ENCODE measurements around the gene PMVK. TPM values are rescaled to one million over a fixed set of nuclear protein-coding genes. Genes with fewer than 3 reads are reported as not detected.

Gene PMVK
- polyA plus RNA-seq, 4 donors = 44.8 to 120 (median 76.0) TPM

GRCh38 chr1:154956544-154956941, 20.0 kb upstream of the PMVK start:
- H3K4me3 ChIP-seq (ENCODE audit: low read depth in 1 of 3, low read length in 3 of 3) = peak overlapping the region in 2 of 3 donors; percentile 40 to 66
- no peaks in the 10 kb centered on the region for H3K27me3 ChIP-seq (ENCODE audit: control insufficient read depth in 3 of 3, insufficient read depth in 3 of 3, low read length in 3 of 3)
- peak overlapping the region; percentile 37 to 83 (median 49) for H3K27ac ChIP-seq (ENCODE audit: low read depth in 1 of 3, low read length in 2 of 3)
- H3K9me3 ChIP-seq (ENCODE audit: control insufficient read depth in 2 of 2, insufficient read depth in 1 of 2, low read depth in 1 of 2, low read length in 1 of 2) = no peaks in the 10 kb centered on the region
- 17 to 33% (median 21%) methylated on average over 6 of the region's 6 CpGs for WGBS, 3 donors
- DNase-seq (no peak), FAIRE-seq (no peak)
- peaks cover 3 to 36% (median 8%) of the 10 kb centered on the region in 3 donors for H3K36me3 ChIP-seq (ENCODE audit: control insufficient read depth in 3 of 3, insufficient read depth in 2 of 3, low read depth in 1 of 3, low read length in 3 of 3)
- peaks cover 4 to 39% (median 13%) of the 10 kb centered on the region in 3 donors for H3K4me1 ChIP-seq (ENCODE audit: control insufficient read depth in 3 of 3, insufficient read depth in 2 of 3, low read depth in 1 of 3, low read length in 2 of 3)

GRCh38 chr1:154955718-154956543, 19.4 kb upstream of the PMVK start, which contains the start of gene PBXIP1:
TSS of gene PBXIP1 (minus strand) at chr1:154956099. CDS start at chr1:154953721, 2,378 bp downstream.
- Histone ChIP-seq H3K9me3 (ENCODE audit: control insufficient read depth in 2 of 2, insufficient read depth in 1 of 2, low read depth in 1 of 2, low read length in 1 of 2) (no peaks in the 10 kb centered on the region), H3K27ac (ENCODE audit: low read depth in 1 of 3, low read length in 2 of 3) (peak within 1 kb of the TSS; percentile 49 to 83 (median 66)), H3K4me1 (ENCODE audit: control insufficient read depth in 3 of 3, insufficient read depth in 2 of 3, low read depth in 1 of 3, low read length in 2 of 3) (peaks cover 4 to 39% (median 14%) of the 10 kb centered on the region in 3 donors), H3K4me3 (ENCODE audit: low read depth in 1 of 3, low read length in 3 of 3) (peak within 1 kb of the TSS; percentile 40 to 66 (median 43)), H3K36me3 (ENCODE audit: control insufficient read depth in 3 of 3, insufficient read depth in 2 of 3, low read depth in 1 of 3, low read length in 3 of 3) (peaks cover 3 to 42% (median 10%) of the 10 kb centered on the region in 3 donors), H3K27me3 (ENCODE audit: control insufficient read depth in 3 of 3, insufficient read depth in 3 of 3, low read length in 3 of 3) (no peaks in the 10 kb centered on the region)
- WGBS, 3 donors = 0% methylated on average over 18 of the region's 18 CpGs
- FAIRE-seq = no peak
- DNase-seq = peak; percentile 96 to 97

- Histone ChIP-seq H3K4me3 (ENCODE audit: low read depth in 1 of 3, low read length in 3 of 3) (peak overlapping the region; percentile 40 to 66 (median 43)), H3K27me3 (ENCODE audit: control insufficient read depth in 3 of 3, insufficient read depth in 3 of 3, low read length in 3 of 3) (no peaks in the 10 kb centered on the region), H3K9me3 (ENCODE audit: control insufficient read depth in 2 of 2, insufficient read depth in 1 of 2, low read depth in 1 of 2, low read length in 1 of 2) (no peaks in the 10 kb centered on the region), H3K27ac (ENCODE audit: low read depth in 1 of 3, low read length in 2 of 3) (peak overlapping the region; percentile 49 to 83 (median 66)), H3K4me1 (ENCODE audit: control insufficient read depth in 3 of 3, insufficient read depth in 2 of 3, low read depth in 1 of 3, low read length in 2 of 3) (peaks cover 4 to 31% (median 10%) of the 10 kb centered on the region in 3 donors), H3K36me3 (ENCODE audit: control insufficient read depth in 3 of 3, insufficient read depth in 2 of 3, low read depth in 1 of 3, low read length in 3 of 3) (peaks cover 3 to 49% (median 13%) of the 10 kb centered on the region in 3 donors)
- WGBS, 3 donors = 1 to 11% (median 6%) methylated on average over 4 of the region's 4 CpGs
- peak; percentile 82 to 88 for DNase-seq
- no peak for FAIRE-seq
Observed at GRCh38 chr1:154955039-154955717, 18.7 kb upstream of the PMVK start.

GRCh38 chr1:154954541-154954940, 18.0 kb upstream of the PMVK start:
- H3K36me3 ChIP-seq (ENCODE audit: control insufficient read depth in 3 of 3, insufficient read depth in 2 of 3, low read depth in 1 of 3, low read length in 3 of 3) = peaks cover 3 to 49% (median 12%) of the 10 kb centered on the region in 3 donors
- H3K4me1 ChIP-seq (ENCODE audit: control insufficient read depth in 3 of 3, insufficient read depth in 2 of 3, low read depth in 1 of 3, low read length in 2 of 3) = peaks cover 4 to 30% (median 10%) of the 10 kb centered on the region in 3 donors
- no peaks in the 10 kb centered on the region for H3K9me3 ChIP-seq (ENCODE audit: control insufficient read depth in 2 of 2, insufficient read depth in 1 of 2, low read depth in 1 of 2, low read length in 1 of 2)
- FAIRE-seq (no peak), DNase-seq (no peak)
- H3K27ac ChIP-seq (ENCODE audit: low read depth in 1 of 3, low read length in 2 of 3) = peak overlapping the region in 2 of 3 donors; percentile 39 to 49
- WGBS, 3 donors = 75 to 84% (median 82%) methylated on average over 3 of the region's 3 CpGs
- no peaks in the 10 kb centered on the region for H3K27me3 ChIP-seq (ENCODE audit: control insufficient read depth in 3 of 3, insufficient read depth in 3 of 3, low read length in 3 of 3)
- peak overlapping the region in 2 of 3 donors; percentile 5 to 32 for H3K4me3 ChIP-seq (ENCODE audit: low read depth in 1 of 3, low read length in 3 of 3)

GRCh38 chr1:154953611-154954038, 17.1 kb upstream of the PMVK start:
- no peak for FAIRE-seq
- peaks cover 0 to 42% (median 5%) of the 10 kb centered on the region in 3 donors for H3K36me3 ChIP-seq (ENCODE audit: control insufficient read depth in 3 of 3, insufficient read depth in 2 of 3, low read depth in 1 of 3, low read length in 3 of 3)

GRCh38 chr1:154952664-154953063, 16.1 kb upstream of the PMVK start:
- H3K27me3 ChIP-seq (ENCODE audit: control insufficient read depth in 3 of 3, insufficient read depth in 3 of 3, low read length in 3 of 3) = no peaks in the 10 kb centered on the region
- peaks cover 0 to 45% (median 8%) of the 10 kb centered on the region in 3 donors for H3K36me3 ChIP-seq (ENCODE audit: control insufficient read depth in 3 of 3, insufficient read depth in 2 of 3, low read depth in 1 of 3, low read length in 3 of 3)
- no peak for FAIRE-seq
- H3K9me3 ChIP-seq (ENCODE audit: control insufficient read depth in 2 of 2, insufficient read depth in 1 of 2, low read depth in 1 of 2, low read length in 1 of 2) = no peaks in the 10 kb centered on the region
- peaks cover 4 to 30% (median 10%) of the 10 kb centered on the region in 3 donors for H3K4me1 ChIP-seq (ENCODE audit: control insufficient read depth in 3 of 3, insufficient read depth in 2 of 3, low read depth in 1 of 3, low read length in 2 of 3)
- H3K4me3 ChIP-seq (ENCODE audit: low read depth in 1 of 3, low read length in 3 of 3) = no peak overlapping the region
- WGBS, 3 donors = 72 to 77% (median 75%) methylated on average over 6 of the region's 6 CpGs
- no peak for DNase-seq
- peak overlapping the region in 1 of 3 donors; percentile 59 for H3K27ac ChIP-seq (ENCODE audit: low read depth in 1 of 3, low read length in 2 of 3)

More at GRCh38 chr1:154953611-154954038, 17.1 kb upstream of the PMVK start:
- DNase-seq = no peak
- 67 to 75% (median 68%) methylated on average over 2 of the region's 2 CpGs for WGBS, 3 donors
- Histone ChIP-seq H3K27ac (ENCODE audit: low read depth in 1 of 3, low read length in 2 of 3) (no peak overlapping the region), H3K27me3 (ENCODE audit: control insufficient read depth in 3 of 3, insufficient read depth in 3 of 3, low read length in 3 of 3) (no peaks in the 10 kb centered on the region), H3K4me1 (ENCODE audit: control insufficient read depth in 3 of 3, insufficient read depth in 2 of 3, low read depth in 1 of 3, low read length in 2 of 3) (peaks cover 4 to 30% (median 10%) of the 10 kb centered on the region in 3 donors), H3K4me3 (ENCODE audit: low read depth in 1 of 3, low read length in 3 of 3) (no peak overlapping the region), H3K9me3 (ENCODE audit: control insufficient read depth in 2 of 2, insufficient read depth in 1 of 2, low read depth in 1 of 2, low read length in 1 of 2) (no peaks in the 10 kb centered on the region)

- H3K27ac ChIP-seq (ENCODE audit: low read depth in 1 of 3, low read length in 2 of 3) = peak overlapping the region in 1 of 3 donors; percentile 59
- no peaks in the 10 kb centered on the region for H3K27me3 ChIP-seq (ENCODE audit: control insufficient read depth in 3 of 3, insufficient read depth in 3 of 3, low read length in 3 of 3)
- DNase-seq (peak in 1 of 2 donors; percentile 40), FAIRE-seq (no peak)
- no peak overlapping the region for H3K4me3 ChIP-seq (ENCODE audit: low read depth in 1 of 3, low read length in 3 of 3)
- WGBS, 3 donors = 64 to 66% (median 64%) methylated on average over 15 of the region's 15 CpGs
- H3K4me1 ChIP-seq (ENCODE audit: control insufficient read depth in 3 of 3, insufficient read depth in 2 of 3, low read depth in 1 of 3, low read length in 2 of 3) = peaks cover 4 to 26% (median 10%) of the 10 kb centered on the region in 3 donors
- peaks cover 0 to 51% (median 8%) of the 10 kb centered on the region in 3 donors for H3K36me3 ChIP-seq (ENCODE audit: control insufficient read depth in 3 of 3, insufficient read depth in 2 of 3, low read depth in 1 of 3, low read length in 3 of 3)
- no peaks in the 10 kb centered on the region for H3K9me3 ChIP-seq (ENCODE audit: control insufficient read depth in 2 of 2, insufficient read depth in 1 of 2, low read depth in 1 of 2, low read length in 1 of 2)
Observed at GRCh38 chr1:154951901-154952657, 15.6 kb upstream of the PMVK start.
